ENCODE measurements around the gene SSR4.

DNA sequence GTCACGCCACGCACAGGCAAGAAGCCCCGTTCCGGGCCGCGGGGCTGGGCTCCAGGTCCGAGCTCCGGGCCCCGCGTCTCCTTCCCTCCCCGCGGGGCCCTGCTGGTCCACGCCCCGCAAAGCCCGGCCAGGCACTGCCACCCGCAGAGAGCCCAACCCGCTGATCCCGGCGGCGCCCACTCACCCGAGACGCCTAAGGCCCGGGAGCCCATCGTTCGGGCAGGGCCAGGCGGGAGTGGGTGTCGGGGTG is 35.0 kb downstream of the SSR4 start:
- TF ChIP-seq SPI1 (IDR thresholded peaks at IDR 0.05; ENCODE audit: low read depth, low read length) (no peak), POLR2A (IDR thresholded peaks at IDR 0.05; ENCODE audit: low read depth, low read length) (no peak), TAF1 (IDR thresholded peaks at IDR 0.05; ENCODE audit: low read depth, low read length) (no peak), POLR2AphosphoS5 (IDR thresholded peaks at IDR 0.05; ENCODE audit: low read depth, low read length) (no peak)

Data from GM12891 (cell line).